K562 (cell line): ENCODE data around the gene TRNAU1AP. TPM values are rescaled to one million over a fixed set of nuclear protein-coding genes. Genes with fewer than 3 reads are reported as not detected.

Experiments
- ARID3A ChIP-seq: IDR thresholded peaks from 2 replicates; pipeline ENCODE4 v1.6.1; 2012; ENCODE audit warnings: low read depth, low read length, improper control_type of control experiment, borderline replicate concordance
- BACH1 ChIP-seq: fragments of 200-800 bp; sonication (Bioruptor generic); IDR thresholded peaks from 2 replicates; pipeline ENCODE4 v1.6.1; 2016; ENCODE audit warnings: missing genetic modification characterization, missing compliant biosample characterization
- CAMTA2 ChIP-seq: fragments of 250-450 bp; sonication (Bioruptor Pico); conservative IDR thresholded peaks from 2 replicates; pipeline ENCODE4 v1.5.1; 2022
- CBFB ChIP-seq: sonication (generic); formaldehyde crosslinking; IDR thresholded peaks from 2 replicates; pipeline ENCODE4 v1.4.0; 2020; ENCODE audit warnings: mild to moderate bottlenecking, missing genetic modification reagents
- ESRRA ChIP-seq: fragments of 450-650 bp; IDR thresholded peaks from 2 replicates; pipeline ENCODE4 v1.6.1; 2014; ENCODE audit warnings: low read depth, mild to moderate bottlenecking, moderate library complexity, borderline replicate concordance
- KDM1A ChIP-seq, 2 experiments: fragments of 450-650 bp; IDR thresholded peaks; 2 replicates each; pipeline ENCODE4 v1.6.1; 2016; ENCODE audit warnings: mild to moderate bottlenecking in 2 of 2
- KDM2B ChIP-seq: fragments of 250-450 bp; sonication (Bioruptor Pico); IDR thresholded peaks from 2 replicates; pipeline ENCODE4 v1.8.0; 2021; ENCODE audit warnings: mild to moderate bottlenecking, moderate library complexity
- MNT ChIP-seq, 2 experiments: fragments of 450-650 bp; conservative IDR thresholded peaks; 2 replicates each; pipeline ENCODE4 v1.6.1; 2017; ENCODE audit warnings: mild to moderate bottlenecking in 2 of 2, moderate library complexity in 2 of 2
- NKRF ChIP-seq: fragments of 450-650 bp; IDR thresholded peaks from 2 replicates; pipeline ENCODE4 v1.6.1; 2016; ENCODE audit warnings: borderline replicate concordance
- NR1H2 ChIP-seq: sonication (generic); formaldehyde crosslinking; IDR thresholded peaks from 2 replicates; pipeline ENCODE4 v1.4.0; 2020; ENCODE audit warnings: mild to moderate bottlenecking, missing genetic modification reagents
- REST ChIP-seq, 2 experiments: fragments of 450-650 bp; formaldehyde crosslinking in 1 of 2; IDR thresholded peaks; 2 replicates each; pipeline versions ENCODE4 v1.4.0 to v1.6.1; 2014 to 2020; ENCODE audit warnings: mild to moderate bottlenecking in 2 of 2, borderline replicate concordance in 1 of 2, low read depth in 1 of 2
- ZNF143 ChIP-seq: sonication (generic); formaldehyde crosslinking; IDR thresholded peaks from 2 replicates; pipeline ENCODE4 v1.9.0; 2022; ENCODE audit warnings: mild to moderate bottlenecking, missing genetic modification reagents
- polyA plus RNA-seq, 8 experiments: library from polyadenylated mRNA; depleted of rRNA in 4 of 8; stranded (reverse) in 5 of 8; unstranded in 3 of 8; fragments of >200 nt; fragmentation: Nextera tagmentation in 2 of 8; fragmentation: Illumina TruSeq in 1 of 8; extraction: Ambion mirVana in 2 of 8; extraction: Trizol in 1 of 8; gene quantifications; 2 replicates each; pipeline versions ENCODE4 v1.2.1 to v1.2.3, GENCODE V29; 2011 to 2014; ENCODE audit warnings: inconsistent platforms in 1 of 8, missing spikeins in 1 of 8
- total RNA-seq, 7 experiments: library from RNA; depleted of rRNA in 6 of 7; stranded (reverse); fragments of >200 nt in 6 of 7; fragmentation: Illumina TruSeq in 2 of 7; extraction: Trizol in 2 of 7; gene quantifications; 2 replicates each; pipeline versions ENCODE4 v1.2.1 to v1.2.3, GENCODE V29; 2011 to 2021; ENCODE audit warnings: low replicate concordance in 1 of 7

The TRNAU1AP gene
- total and polyA plus RNA-seq, 9 of the 15 experiments (the other 6 are each of a cell fraction or from before 2014, with no cell fraction given): 34.9 to 110 (median 46.3) TPM

GRCh38 chr1:28552758-28553663, at the start of gene TRNAU1AP (continued):
- TF ChIP-seq BACH1 (tag) (no peak), REST (IDR thresholded peaks at IDR 0.05; ENCODE audit: borderline replicate concordance) (no peak; the same call in 1 of the 2 replicates), REST (CRISPR knock-in tag; IDR thresholded peaks at IDR 0.05; ENCODE audit: low read depth) (0 out of 2 replicates have a peak, but pooled peaks have one; percentile 36), KDM2B (no peak), NKRF (peak; percentile 72), ZNF143 (CRISPR knock-in tag) (no peak), ARID3A (no peak), CBFB (0 out of 2 replicates have a peak, but pooled peaks have one; percentile 26), MNT (conservative IDR thresholded peaks at IDR 0.05) (peak; percentile 66 to 70), KDM1A (IDR thresholded peaks at IDR 0.05) (no peak), ESRRA (peak; percentile 83; the same call in 1 of the 2 replicates), NR1H2 (CRISPR knock-in tag) (0 out of 2 replicates have a peak, but pooled peaks have one; percentile 67), CAMTA2 (CRISPR knock-in tag) (no peak)
